Activated CD8-positive, alpha-beta T cell treated with anti-CD3 and anti-CD28 coated beads, Interleukin-2, amount 10 ng/mL, durations not matched to agents 7 days and 5 days (primary cell): ENCODE data around the gene PPIG. TPM values are rescaled to one million over a fixed set of nuclear protein-coding genes. Genes with fewer than 3 reads are reported as not detected.
"Not testable (repeated sequence)": the region's sequence is repeated elsewhere in the genome, so short reads cannot be mapped to it uniquely, and the experiment has no call there.

Source experiments
- ATAC-seq: fragments of 150-1000 bp; cut with Tn5 transposase; one replicate; pipeline ENCODE4 v1.10.0; 2021; ENCODE audit warnings: moderate library complexity
- CTCF ChIA-PET: fragments of 350-600 bp; sonication (Branson Sonifier 250); formaldehyde crosslinking; loops from one replicate; lab custom pipeline; 2021; ENCODE audit warnings: antibody characterized with exemption; lab: Charles Lee
- POLR2A ChIA-PET: fragments of 350-600 bp; sonication (Branson Sonifier 250); formaldehyde crosslinking; loops from one replicate; lab custom pipeline; 2021; ENCODE audit warnings: antibody characterized with exemption; lab: Charles Lee
- DNase-seq: peaks from one replicate; pipeline ENCODE4 v3.0.0-alpha.2; 2020
- H3K27ac Mint-ChIP-seq: one replicate; pipeline ENCODE4 v1.8.0; 2021; ENCODE audit warnings: mild to moderate bottlenecking, mixed read lengths
- H3K27me3 Mint-ChIP-seq: one replicate; pipeline ENCODE4 v1.8.0; 2021; ENCODE audit warnings: low read depth, mixed read lengths
- H3K36me3 Mint-ChIP-seq: one replicate; pipeline ENCODE4 v1.8.0; 2021; ENCODE audit warnings: low read depth, mixed read lengths
- H3K4me1 Mint-ChIP-seq: one replicate; pipeline ENCODE4 v1.8.0; 2021; ENCODE audit warnings: low read depth, mixed read lengths
- H3K4me3 Mint-ChIP-seq: one replicate; pipeline ENCODE4 v1.8.0; 2021; ENCODE audit warnings: mild to moderate bottlenecking, mixed read lengths
- H3K9me3 Mint-ChIP-seq: one replicate; pipeline ENCODE4 v1.8.0; 2022; ENCODE audit warnings: mixed read lengths; ENCODE audit not compliant: insufficient read depth
- total RNA-seq, 2 experiments: library from RNA; stranded (reverse); gene quantifications; one replicate each; pipeline ENCODE4 v1.2.3, GENCODE V29; 2021

The PPIG gene
- total RNA-seq, 2 experiments from 2014 or later = 56.6 to 62.0 TPM

GRCh38 chr2:169596546-169596945 lies 12.4 kb downstream of the PPIG start:
- DNase-seq, H3K9me3 Mint-ChIP-seq, H3K27ac Mint-ChIP-seq, H3K27me3 Mint-ChIP-seq, CTCF ChIA-PET, H3K4me3 Mint-ChIP-seq, H3K4me1 Mint-ChIP-seq, ATAC-seq: not testable (repeated sequence)
- H3K36me3 Mint-ChIP-seq = peaks cover 11% of the 10 kb centered on the region
- POLR2A ChIA-PET = interaction anchor here (1.2 kb wide), 1 partner anchor 12 kb away, joined by 3 read pairs; no protein-coding TSS in a partner anchor

- ATAC-seq (no peak), DNase-seq (no peak)
- H3K27ac Mint-ChIP-seq = no peak overlapping the region
- H3K4me3 Mint-ChIP-seq = no peak overlapping the region
- H3K9me3 Mint-ChIP-seq = no peaks in the 10 kb centered on the region
- no peaks in the 10 kb centered on the region for H3K4me1 Mint-ChIP-seq
- CTCF ChIA-PET = interaction anchor here (1.4 kb wide), 1 partner anchor 26 kb away, joined by 4 read pairs; no protein-coding TSS in a partner anchor
- H3K36me3 Mint-ChIP-seq = peaks cover 7% of the 10 kb centered on the region
- no peaks in the 10 kb centered on the region for H3K27me3 Mint-ChIP-seq
- POLR2A ChIA-PET = interaction anchor here (0.6 to 2.0 kb wide), 2 partner anchors 14 to 36 kb away, joined by 3 to 4 read pairs; partner anchors contain the start of gene PPIG
Observed at GRCh38 chr2:169598982-169599381, 14.8 kb downstream of the PPIG start.

- Mint-ChIP-seq H3K9me3 (no peaks in the 10 kb centered on the region), H3K27me3 (no peaks in the 10 kb centered on the region), H3K4me1 (no peaks in the 10 kb centered on the region), H3K4me3 (no peak overlapping the region), H3K36me3 (peaks cover 10% of the 10 kb centered on the region), H3K27ac (no peak overlapping the region)
- ChIA-PET POLR2A (interaction anchor here (2.0 kb wide), 1 partner anchor 15 kb away, joined by 4 read pairs; the partner anchor contains the start of gene PPIG), CTCF (interaction anchor here (0.6 to 1.4 kb wide), 3 partner anchors 27 to 207 kb away, joined by 3 to 4 read pairs (median 3); partner anchors contain the start of gene BBS5)
- no peak for ATAC-seq
- DNase-seq = no peak
Observed at GRCh38 chr2:169599568-169599967, 15.4 kb downstream of the PPIG start.

- DNase-seq (no peak), ATAC-seq (no peak)
- Mint-ChIP-seq H3K4me1 (no peaks in the 10 kb centered on the region), H3K9me3 (no peaks in the 10 kb centered on the region), H3K27me3 (no peaks in the 10 kb centered on the region), H3K36me3 (peaks cover 57% of the 10 kb centered on the region), H3K4me3 (no peak overlapping the region), H3K27ac (no peak overlapping the region)
- CTCF ChIA-PET = no interaction called here
- POLR2A ChIA-PET = no interaction called here
Observed at GRCh38 chr2:169609264-169609663, 25.1 kb downstream of the PPIG start.

GRCh38 chr2:169613876-169614275 lies 29.7 kb downstream of the PPIG start:
- peaks cover 81% of the 10 kb centered on the region for H3K36me3 Mint-ChIP-seq
- H3K4me1 Mint-ChIP-seq = peaks cover 2% of the 10 kb centered on the region
- DNase-seq (no peak), ATAC-seq (no peak)
- POLR2A ChIA-PET = no interaction called here
- CTCF ChIA-PET = no interaction called here
- H3K9me3 Mint-ChIP-seq = no peaks in the 10 kb centered on the region
- no peaks in the 10 kb centered on the region for H3K27me3 Mint-ChIP-seq
- no peak overlapping the region for H3K4me3 Mint-ChIP-seq
- no peak overlapping the region for H3K27ac Mint-ChIP-seq

GRCh38 chr2:169615982-169616381 lies 31.8 kb downstream of the PPIG start:
- CTCF ChIA-PET, H3K27ac Mint-ChIP-seq, DNase-seq, POLR2A ChIA-PET, H3K9me3 Mint-ChIP-seq, H3K27me3 Mint-ChIP-seq, H3K4me1 Mint-ChIP-seq, H3K4me3 Mint-ChIP-seq, ATAC-seq: not testable (repeated sequence)
- peaks cover 79% of the 10 kb centered on the region for H3K36me3 Mint-ChIP-seq

GRCh38 chr2:169619946-169620345 lies 35.8 kb downstream of the PPIG start:
- CTCF ChIA-PET = no interaction called here

GRCh38 chr2:169620509-169620908 lies 36.4 kb downstream of the PPIG start:
- no peaks in the 10 kb centered on the region for H3K9me3 Mint-ChIP-seq
- ChIA-PET CTCF (no interaction called here), POLR2A (no interaction called here)
- DNase-seq = no peak
- H3K36me3 Mint-ChIP-seq = peaks cover 70% of the 10 kb centered on the region
- H3K4me1 Mint-ChIP-seq = peaks cover 6% of the 10 kb centered on the region
- no peaks in the 10 kb centered on the region for H3K27me3 Mint-ChIP-seq
- no peak for ATAC-seq
- H3K4me3 Mint-ChIP-seq = no peak overlapping the region
- no peak overlapping the region for H3K27ac Mint-ChIP-seq

More at GRCh38 chr2:169619946-169620345, 35.8 kb downstream of the PPIG start:
- Mint-ChIP-seq H3K4me3 (no peak overlapping the region), H3K4me1 (peaks cover 6% of the 10 kb centered on the region), H3K27ac (no peak overlapping the region), H3K9me3 (no peaks in the 10 kb centered on the region), H3K36me3 (peaks cover 71% of the 10 kb centered on the region), H3K27me3 (no peaks in the 10 kb centered on the region)
- ATAC-seq = no peak
- DNase-seq = no peak
- POLR2A ChIA-PET = no interaction called here

GRCh38 chr2:169623235-169623634 lies 39.1 kb downstream of the PPIG start:
- Mint-ChIP-seq H3K27me3 (no peaks in the 10 kb centered on the region), H3K4me1 (peaks cover 6% of the 10 kb centered on the region), H3K9me3 (no peaks in the 10 kb centered on the region), H3K4me3 (no peak overlapping the region), H3K27ac (no peak overlapping the region), H3K36me3 (peaks cover 48% of the 10 kb centered on the region)
- DNase-seq (no peak), ATAC-seq (no peak)
- CTCF ChIA-PET = no interaction called here
- POLR2A ChIA-PET = interaction anchor here (0.6 kb wide), 1 partner anchor 180 kb away, joined by 4 read pairs; no protein-coding TSS in a partner anchor

- H3K27me3 Mint-ChIP-seq = no peaks in the 10 kb centered on the region
- H3K36me3 Mint-ChIP-seq = peaks cover 28% of the 10 kb centered on the region
- H3K27ac Mint-ChIP-seq = no peak overlapping the region
- H3K4me1 Mint-ChIP-seq = no peaks in the 10 kb centered on the region
- ATAC-seq (no peak), DNase-seq (no peak)
- ChIA-PET POLR2A (no interaction called here), CTCF (no interaction called here)
- H3K4me3 Mint-ChIP-seq = no peak overlapping the region
- H3K9me3 Mint-ChIP-seq = no peaks in the 10 kb centered on the region
Observed at GRCh38 chr2:169625781-169626180, 41.6 kb downstream of the PPIG start.

GRCh38 chr2:169636440-169637097 lies 52.4 kb downstream of the PPIG start:
- ATAC-seq = no peak
- ChIA-PET CTCF (no interaction called here), POLR2A (no interaction called here)
- DNase-seq = no peak
- Mint-ChIP-seq H3K27me3 (no peaks in the 10 kb centered on the region), H3K4me3 (no peak overlapping the region), H3K9me3 (no peaks in the 10 kb centered on the region), H3K36me3 (peaks cover 9% of the 10 kb centered on the region), H3K27ac (no peak overlapping the region), H3K4me1 (no peaks in the 10 kb centered on the region)

GRCh38 chr2:169637620-169638019 lies 53.5 kb downstream of the PPIG start:
- Mint-ChIP-seq H3K9me3 (no peaks in the 10 kb centered on the region), H3K36me3 (peaks cover 7% of the 10 kb centered on the region), H3K27me3 (no peaks in the 10 kb centered on the region), H3K4me1 (no peaks in the 10 kb centered on the region), H3K4me3 (no peak overlapping the region), H3K27ac (no peak overlapping the region)
- ATAC-seq = no peak
- DNase-seq = no peak
- ChIA-PET POLR2A (no interaction called here), CTCF (no interaction called here)
